Sigmoid colon (tissue), 7 donors: ENCODE data around the gene TJAP1. TPM values are rescaled to one million over a fixed set of nuclear protein-coding genes. Genes with fewer than 3 reads are reported as not detected.
A peak's percentile ranks its signal among the peaks of the same experiment; 100 is the strongest.

Experiments used
- DNase-seq: peaks from one replicate; pipeline ENCODE4 v3.0.0-alpha.2; 2019
- H3K27ac ChIP-seq, 4 donors: fragments of 200-600 bp; sonication (generic); one replicate each; pipeline ENCODE4 v1.5.1; 2016 to 2019; ENCODE audit warnings: mild to moderate bottlenecking in 1 of 4
- H3K27me3 ChIP-seq, 3 donors: fragments of 200-600 bp; sonication (generic); one replicate each; pipeline ENCODE4 v1.5.1; 2019; ENCODE audit warnings: mild to moderate bottlenecking in 1 of 3
- H3K36me3 ChIP-seq, 4 donors: fragments of 200-600 bp; sonication (generic); one replicate each; pipeline ENCODE4 v1.5.1; 2016 to 2019
- H3K4me1 ChIP-seq, 4 donors: fragments of 200-600 bp; sonication (generic); one replicate each; pipeline ENCODE4 v1.5.1; 2017 to 2019
- H3K4me3 ChIP-seq, 4 donors: fragments of 200-600 bp; sonication (generic); one replicate each; pipeline ENCODE4 v1.5.1; 2017 to 2019; ENCODE audit warnings: mild to moderate bottlenecking in 2 of 4, moderate library complexity in 1 of 4
- H3K9me3 ChIP-seq, 4 donors: fragments of 200-600 bp in 3 of 4; sonication (generic) in 3 of 4; one replicate each; pipeline versions ENCODE4 v1.5.1 to v1.6.1; 2013 to 2019
- CTCF ChIP-seq, 4 experiments: fragments of 450-650 bp in 3 of 4; fragments of 200-600 bp in 1 of 4; IDR thresholded peaks; one replicate each; pipeline ENCODE4 v1.5.1; 2016 to 2019; ENCODE audit warnings: antibody characterized with exemption in 4 of 4, mild to moderate bottlenecking in 3 of 4, moderate library complexity in 2 of 4
- EP300 ChIP-seq, 4 donors: sonication (generic); formaldehyde crosslinking; IDR thresholded peaks; one replicate each; pipeline ENCODE4 v1.6.1; 2017; ENCODE audit warnings: antibody characterized with exemption in 4 of 4
- POLR2A ChIP-seq, 2 donors: fragments of 450-650 bp; IDR thresholded peaks; one replicate each; pipeline ENCODE4 v1.6.1; 2016; ENCODE audit warnings: antibody characterized with exemption in 2 of 2, mild to moderate bottlenecking in 2 of 2, moderate library complexity in 2 of 2
- POLR2AphosphoS5 ChIP-seq, 4 donors: sonication (generic); formaldehyde crosslinking; IDR thresholded peaks; one replicate each; pipeline ENCODE4 v1.6.1; 2017; ENCODE audit warnings: antibody characterized with exemption in 4 of 4
- WGBS, 2 donors: extraction: QIAGEN DNeasy Blood & Tissue Kit; methylation state at CpG; one replicate each; pipeline ENCODE4 v1.1.7; 2013; 5-methylcytosine and 5-hydroxymethylcytosine counted together
- intact Hi-C: fragments of 100-400 bp; cut with DNase I; formaldehyde crosslinking; loops from one replicate; pipeline ENCODE4 v1.15.1; 2023
- polyA plus RNA-seq, 3 donors: library from polyadenylated mRNA; stranded (reverse); fragments of 200-250 nt; gene quantifications; one replicate each; pipeline ENCODE4 v1.2.3, GENCODE V29; 2013
- total RNA-seq, 4 donors: library from RNA; depleted of rRNA; stranded (reverse); fragments of >200 nt; gene quantifications; one replicate each; pipeline ENCODE4 v1.1.0, GENCODE V29; 2016
- donor health status: healthy with polysubstance abuse.
- donor health status: Bipolar disorder and iron deficiency.
- donor health status: healthy.

TJAP1 gene
- total and polyA plus RNA-seq, 7 donors = 3.0 to 27.1 (median 20.0) TPM

- 83 to 95% methylated on average over 8 of the region's 8 CpGs for WGBS, 2 donors
- no peaks in the 10 kb centered on the region for H3K27me3 ChIP-seq
- intact Hi-C loops = no loop called here
- H3K27ac ChIP-seq = no peak overlapping the region
- DNase-seq = no peak
- H3K9me3 ChIP-seq = no peaks in the 10 kb centered on the region
- H3K36me3 ChIP-seq = peaks cover 0 to 41% (median 10%) of the 10 kb centered on the region in 4 donors
- TF ChIP-seq POLR2A (IDR thresholded peaks at IDR 0.05) (no peak), CTCF (IDR thresholded peaks at IDR 0.05) (no peak), EP300 (IDR thresholded peaks at IDR 0.05) (no peak), POLR2AphosphoS5 (IDR thresholded peaks at IDR 0.05) (no peak)
- H3K4me3 ChIP-seq = no peak overlapping the region
- peaks cover 0 to 40% (median 40%) of the 10 kb centered on the region in 4 donors for H3K4me1 ChIP-seq
Observed at GRCh38 chr6:43433148-43433547, 44.2 kb upstream of the TJAP1 start.

DNA sequence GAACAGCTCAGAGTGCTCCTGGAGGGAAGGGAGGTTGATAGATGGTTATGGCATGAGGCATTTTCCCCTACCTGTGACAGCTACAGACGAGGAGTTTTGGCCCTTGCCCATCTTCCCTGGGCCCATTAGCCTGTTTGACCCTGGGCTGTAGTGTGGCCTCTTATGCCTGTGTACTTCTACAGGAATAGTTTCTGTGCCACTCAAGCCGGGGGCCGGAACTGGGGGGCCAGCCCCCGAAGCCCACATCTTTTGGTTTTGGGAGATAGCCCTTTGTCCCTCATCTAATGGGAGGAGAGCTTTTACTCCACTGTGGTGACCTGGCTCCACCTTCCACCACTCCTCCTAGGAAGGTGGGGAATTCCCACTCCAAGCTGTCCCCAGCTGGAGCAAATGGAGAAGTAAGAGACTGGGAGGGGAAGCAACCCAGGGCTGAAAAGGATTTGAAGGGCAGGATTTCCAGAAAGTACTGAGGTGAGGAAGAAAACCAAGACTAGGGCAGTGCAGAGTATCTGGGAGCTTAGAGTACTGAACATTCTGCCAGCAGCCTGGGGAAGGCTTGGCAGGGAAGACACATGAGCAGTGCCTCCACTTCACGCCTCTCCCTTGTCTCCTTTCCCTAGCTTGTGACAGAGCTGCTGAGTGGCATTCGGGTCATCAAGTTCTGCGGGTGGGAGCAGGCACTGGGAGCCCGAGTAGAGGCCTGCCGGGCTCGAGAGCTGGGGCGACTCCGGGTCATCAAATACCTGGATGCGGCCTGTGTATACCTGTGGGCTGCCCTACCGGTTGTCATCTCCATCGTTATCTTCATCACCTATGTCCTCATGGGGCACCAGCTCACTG is 43.1 kb upstream of the TJAP1 start:
- no peaks in the 10 kb centered on the region for H3K9me3 ChIP-seq

GRCh38 chr6:43434943-43435342 is 42.4 kb upstream of the TJAP1 start:
- no peak for DNase-seq
- WGBS, 2 donors = 94 to 95% methylated on average over 4 of the region's 4 CpGs
- no peak overlapping the region for H3K27ac ChIP-seq
- peaks cover 0 to 25% (median 24%) of the 10 kb centered on the region in 4 donors for H3K4me1 ChIP-seq
- intact Hi-C loops = no loop called here
- no peak for TF ChIP-seq POLR2AphosphoS5 (IDR thresholded peaks at IDR 0.05)
- TF ChIP-seq EP300 (IDR thresholded peaks at IDR 0.05) = no peak
- H3K27me3 ChIP-seq = no peaks in the 10 kb centered on the region
- H3K4me3 ChIP-seq = no peak overlapping the region
- H3K36me3 ChIP-seq = peaks cover 2 to 56% (median 10%) of the 10 kb centered on the region in 4 donors
- H3K9me3 ChIP-seq = no peaks in the 10 kb centered on the region

More for the DNA sequence above, 43.1 kb upstream of the TJAP1 start:
- Histone ChIP-seq H3K27me3 (no peaks in the 10 kb centered on the region), H3K36me3 (peaks cover 0 to 50% (median 10%) of the 10 kb centered on the region in 4 donors), H3K4me1 (peaks cover 0 to 30% (median 30%) of the 10 kb centered on the region in 4 donors), H3K27ac (no peak overlapping the region), H3K4me3 (no peak overlapping the region)
- TF ChIP-seq POLR2AphosphoS5 (IDR thresholded peaks at IDR 0.05) (no peak), CTCF (IDR thresholded peaks at IDR 0.05) (no peak), POLR2A (IDR thresholded peaks at IDR 0.05) (no peak)
- 89 to 91% methylated on average over 15 of the region's 15 CpGs for whole genome bisulfite sequencing, 2 donors
- intact Hi-C loops = no loop called here
- peak; percentile 49 for DNase-seq

GRCh38 chr6:43435682-43436437 is 41.5 kb upstream of the TJAP1 start:
- Histone ChIP-seq H3K27me3 (no peaks in the 10 kb centered on the region), H3K4me3 (no peak overlapping the region), H3K36me3 (peaks cover 6 to 63% (median 10%) of the 10 kb centered on the region in 4 donors), H3K4me1 (peaks cover 0 to 25% (median 23%) of the 10 kb centered on the region in 4 donors), H3K9me3 (no peaks in the 10 kb centered on the region), H3K27ac (peak overlapping the region; percentile 50 to 77 (median 70))
- intact Hi-C loops = no loop called here
- no peak for DNase-seq
- WGBS, 2 donors = 93% methylated on average over 9 of the region's 9 CpGs
- TF ChIP-seq CTCF (IDR thresholded peaks at IDR 0.05) (no peak), POLR2A (IDR thresholded peaks at IDR 0.05) (no peak), EP300 (IDR thresholded peaks at IDR 0.05) (no peak), POLR2AphosphoS5 (IDR thresholded peaks at IDR 0.05) (no peak)
